SH-SY5Y (cell line): ENCODE data around the gene COPE.

Experiments
- GATA2 ChIP-seq: IDR thresholded peaks from 2 replicates; pipeline ENCODE4 v1.6.1; 2011; ENCODE audit warnings: mild to moderate bottlenecking, low read depth, low read length
- GATA3 ChIP-seq: IDR thresholded peaks from 2 replicates; pipeline ENCODE4 v1.6.1; 2011; ENCODE audit warnings: low read depth, mild to moderate bottlenecking, low read length, moderate library complexity

DNA sequence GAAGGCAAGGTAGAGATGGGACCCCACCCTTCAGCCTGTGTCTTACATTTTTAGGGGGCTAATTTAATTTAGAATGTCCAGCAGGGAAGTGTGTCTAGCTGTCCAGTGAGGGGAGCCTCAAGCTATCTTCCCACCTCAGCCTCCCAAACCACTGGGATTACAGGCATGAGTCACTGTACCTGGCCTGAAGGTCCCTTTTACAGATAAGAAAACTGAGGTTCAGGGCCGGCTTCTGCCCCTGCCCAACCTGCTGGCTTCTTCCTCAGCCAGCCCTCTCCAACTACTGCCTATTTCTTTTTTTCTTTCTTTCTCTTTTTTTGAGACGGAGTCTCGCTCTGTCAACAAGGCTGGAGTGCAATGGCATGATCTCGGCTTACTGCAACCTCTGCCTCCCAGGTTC, 41.2 kb upstream of the COPE start:
- TF ChIP-seq GATA2 (no peak), GATA3 (no peak)
